GM13976 (cell line): ENCODE measurements around the gene MS4A13.

ENCODE experiments used
- DNase-seq: peaks from one replicate; pipeline ENCODE4 v3.0.0; 2012; ENCODE audit warnings: low spot score
- CTCF ChIP-seq: IDR thresholded peaks from 2 replicates; pipeline ENCODE4 v1.5.1; 2012; ENCODE audit warnings: borderline replicate concordance, mild to moderate bottlenecking; ENCODE audit not compliant: insufficient read depth; ENCODE audit errors: extremely low read depth, missing control alignments, control extremely low read depth
- in situ Hi-C: fragments of 300-500 bp; cut with MboI; formaldehyde crosslinking; loops from one replicate; pipeline ENCODE4 v1.12.0; 2022; ENCODE audit warnings: low sequenced_read_pairs, mixed read lengths, inconsistent platforms; ENCODE audit not compliant: unreplicated experiment

Gene MS4A13

GRCh38 chr11:60515144-60515855 is at the start of gene MS4A13:
Gene MS4A13, plus strand, starts transcription at chr11:60515392. Its CDS starts 2,692 bp downstream, at chr11:60518084.
- in situ Hi-C loops: no loop called here
- no peak for TF ChIP-seq CTCF
- no peak for DNase-seq

- in situ Hi-C loops: loop anchor here (25.0 kb wide), 1 partner anchor 657 kb away; the partner anchor contains the start of gene MRPL16
- DNase-seq: no peak
- TF ChIP-seq CTCF: no peak
Observed at GRCh38 chr11:60468829-60469228, 46.4 kb upstream of the MS4A13 start.

- DNase-seq: no peak
- in situ Hi-C loops: loop anchor here (25.0 kb wide), 1 partner anchor 657 kb away; the partner anchor contains the start of gene MRPL16
- TF ChIP-seq CTCF: no peak
Observed at GRCh38 chr11:60469723-60470122, 45.5 kb upstream of the MS4A13 start.

- TF ChIP-seq CTCF: no peak
Observed at GRCh38 chr11:60477035-60477445, 38.2 kb upstream of the MS4A13 start.

GRCh38 chr11:60482361-60482760 is 32.8 kb upstream of the MS4A13 start:
- no peak for TF ChIP-seq CTCF
- in situ Hi-C loops: loop anchor here (10.0 to 25.0 kb wide), 3 partner anchors 118 to 220 kb away; no protein-coding TSS in a partner anchor
- DNase-seq: no peak

More at GRCh38 chr11:60477035-60477445, 38.2 kb upstream of the MS4A13 start:
- in situ Hi-C loops: loop anchor here (25.0 kb wide), 1 partner anchor 215 kb away; no protein-coding TSS in a partner anchor
- DNase-seq: no peak

- peak; percentile 87 for DNase-seq
- in situ Hi-C loops: loop anchor here (10.0 to 25.0 kb wide), 3 partner anchors 121 to 224 kb away; no protein-coding TSS in a partner anchor
Observed at GRCh38 chr11:60485987-60486386, 29.2 kb upstream of the MS4A13 start.

More at GRCh38 chr11:60485987-60486386, 29.2 kb upstream of the MS4A13 start:
- peak; percentile 86 for TF ChIP-seq CTCF
